ENCODE measurements around the gene MPPED2.
A peak's percentile ranks its signal among the peaks of the same experiment; 100 is the strongest.

The MPPED2 gene

GRCh38 chr11:30481330-30481729, 104.8 kb downstream of the MPPED2 start:
- peak overlapping the region; percentile 46 to 60 for H3K27ac ChIP-seq
- DNase-seq (ENCODE audit: low spot score) = no peak
- H3K4me3 ChIP-seq = peak overlapping the region; percentile 29
- TF ChIP-seq, protein P1, sequence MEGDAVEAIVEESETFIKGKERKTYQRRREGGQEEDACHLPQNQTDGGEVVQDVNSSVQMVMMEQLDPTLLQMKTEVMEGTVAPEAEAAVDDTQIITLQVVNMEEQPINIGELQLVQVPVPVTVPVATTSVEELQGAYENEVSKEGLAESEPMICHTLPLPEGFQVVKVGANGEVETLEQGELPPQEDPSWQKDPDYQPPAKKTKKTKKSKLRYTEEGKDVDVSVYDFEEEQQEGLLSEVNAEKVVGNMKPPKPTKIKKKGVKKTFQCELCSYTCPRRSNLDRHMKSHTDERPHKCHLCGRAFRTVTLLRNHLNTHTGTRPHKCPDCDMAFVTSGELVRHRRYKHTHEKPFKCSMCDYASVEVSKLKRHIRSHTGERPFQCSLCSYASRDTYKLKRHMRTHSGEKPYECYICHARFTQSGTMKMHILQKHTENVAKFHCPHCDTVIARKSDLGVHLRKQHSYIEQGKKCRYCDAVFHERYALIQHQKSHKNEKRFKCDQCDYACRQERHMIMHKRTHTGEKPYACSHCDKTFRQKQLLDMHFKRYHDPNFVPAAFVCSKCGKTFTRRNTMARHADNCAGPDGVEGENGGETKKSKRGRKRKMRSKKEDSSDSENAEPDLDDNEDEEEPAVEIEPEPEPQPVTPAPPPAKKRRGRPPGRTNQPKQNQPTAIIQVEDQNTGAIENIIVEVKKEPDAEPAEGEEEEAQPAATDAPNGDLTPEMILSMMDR (IDR thresholded peaks at IDR 0.05) = no peak

GRCh38 chr11:30479899-30480298, 106.3 kb downstream of the MPPED2 start:
- Histone ChIP-seq H3K4me3 (no peak overlapping the region), H3K27ac (peak overlapping the region; percentile 50 to 75)
- TF ChIP-seq, protein P1 (IDR thresholded peaks at IDR 0.05) = no peak
- DNase-seq (ENCODE audit: low spot score) = no peak

- peak overlapping the region; percentile 23 for H3K4me3 ChIP-seq
- H3K27ac ChIP-seq = peak overlapping the region; percentile 53 to 75
- DNase-seq (ENCODE audit: low spot score) = no peak
- TF ChIP-seq, protein P1 (IDR thresholded peaks at IDR 0.05) = no peak
These were observed 107.2 kb downstream of the MPPED2 start for GRCh38 chr11:30478923-30479322.

DNA sequence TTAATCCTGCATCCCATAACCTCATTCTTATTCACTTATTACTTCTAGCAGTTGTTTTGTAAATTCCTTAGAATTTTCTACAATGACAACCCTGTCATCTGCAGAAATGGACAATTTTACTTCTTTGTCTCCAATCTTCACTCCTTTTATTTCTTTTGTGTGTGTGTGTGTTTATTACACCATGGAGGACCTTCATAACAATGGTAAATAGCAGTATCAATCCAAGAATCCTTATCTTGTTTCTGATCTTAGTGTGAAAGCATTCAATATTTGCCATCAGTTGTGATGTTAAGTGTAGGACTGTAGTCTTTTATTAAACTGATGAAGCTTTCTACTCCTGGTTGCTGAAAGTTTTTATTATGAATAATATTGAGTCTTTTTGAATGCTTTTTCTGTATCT, 109.1 kb downstream of the MPPED2 start:
- Histone ChIP-seq H3K27ac (no peak overlapping the region), H3K4me3 (no peak overlapping the region)
- TF ChIP-seq, protein P1 (IDR thresholded peaks at IDR 0.05) = no peak
- DNase-seq (ENCODE audit: low spot score) = no peak

DNA sequence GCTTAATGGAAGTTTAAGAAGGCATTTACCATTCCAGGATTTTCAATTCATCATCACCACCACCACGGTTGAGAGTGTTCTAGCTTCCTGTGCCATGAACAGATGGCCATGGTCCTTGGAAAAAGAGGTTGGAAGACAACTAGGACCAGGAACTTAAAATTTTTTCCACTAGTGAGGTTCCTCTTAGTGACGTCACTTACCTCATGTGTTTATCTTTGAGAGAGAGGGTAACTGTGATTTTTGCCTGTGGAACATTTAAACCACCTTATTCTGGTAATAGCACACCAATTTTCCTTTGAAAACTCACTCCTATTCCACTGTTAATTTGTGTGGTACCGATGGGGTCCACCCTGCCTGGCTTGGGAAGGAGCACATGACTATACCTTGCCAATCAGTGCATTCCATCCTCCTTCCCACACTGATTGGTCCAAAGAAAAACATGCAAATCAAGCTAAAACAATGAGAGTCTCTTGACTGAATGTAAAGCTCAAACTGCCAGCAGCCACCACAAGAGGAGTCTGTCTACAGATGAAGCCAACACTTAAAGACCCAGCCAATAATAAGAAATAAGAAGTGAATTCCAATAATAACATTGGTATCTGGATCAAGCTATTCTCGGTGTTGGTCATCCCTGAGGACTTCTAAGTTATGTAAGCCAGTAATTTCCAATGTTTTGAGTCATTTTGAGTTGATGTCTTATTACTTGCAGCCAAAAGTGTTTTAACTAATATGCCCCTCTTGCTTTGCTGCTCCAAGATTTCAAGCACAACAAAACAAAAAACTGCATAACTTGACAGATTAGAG, 111.8 kb downstream of the MPPED2 start:
- TF ChIP-seq, protein P1 (IDR thresholded peaks at IDR 0.05) = no peak
- Histone ChIP-seq H3K27ac (peak overlapping the region; percentile 47 to 59), H3K4me3 (peak overlapping the region; percentile 3)
- no peak for DNase-seq (ENCODE audit: low spot score)

DNA sequence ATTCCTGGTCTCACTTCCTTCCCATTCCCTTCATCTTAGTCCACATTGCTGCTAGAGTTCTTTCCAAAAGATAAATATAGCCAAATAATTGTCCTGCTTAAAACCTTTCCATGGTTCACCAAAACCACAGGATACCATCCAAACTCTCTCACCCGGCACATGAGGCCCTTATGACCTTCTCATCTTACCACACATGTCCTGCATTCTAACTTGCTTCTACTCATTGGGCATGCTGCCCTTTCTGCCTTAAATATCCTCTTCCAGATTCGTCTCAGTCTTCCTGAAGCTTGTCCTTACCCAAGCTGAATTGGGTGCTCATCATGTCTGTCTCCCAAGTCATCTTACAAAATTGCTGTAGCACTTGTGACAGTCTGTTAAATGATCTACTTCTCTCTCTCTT, 114.9 kb downstream of the MPPED2 start:
- TF ChIP-seq, protein P1 (IDR thresholded peaks at IDR 0.05) = no peak
- no peak for DNase-seq (ENCODE audit: low spot score)
- no peak overlapping the region for H3K4me3 ChIP-seq
- H3K27ac ChIP-seq = no peak overlapping the region

- TF ChIP-seq, protein P1 (IDR thresholded peaks at IDR 0.05) = no peak
- no peak for DNase-seq (ENCODE audit: low spot score)
- peak overlapping the region in 1 of 2 donors; percentile 28 for H3K27ac ChIP-seq
- no peak overlapping the region for H3K4me3 ChIP-seq
These were observed 117.3 kb downstream of the MPPED2 start for GRCh38 chr11:30468881-30469280.

All from coronary artery (tissue), 2 donors.